DOHH2 (cell line): Measurements from ENCODE around the gene SMURF1.

Experiments used
- CTCF ChIP-seq: fragments of 200-600 bp; sonication (generic); IDR thresholded peaks from one replicate; pipeline ENCODE4 v1.5.1; 2014; ENCODE audit warnings: antibody characterized with exemption, mild to moderate bottlenecking, low read depth, low read length; ENCODE audit not compliant: poor library complexity, severe bottlenecking
- EZH2phosphoT487 ChIP-seq: fragments of 200-600 bp; sonication (generic); IDR thresholded peaks from 2 replicates; pipeline ENCODE4 v1.6.1; 2017; ENCODE audit warnings: borderline replicate concordance, mild to moderate bottlenecking, antibody characterized with exemption, low read length, moderate library complexity, mixed read lengths

- TF ChIP-seq CTCF (no peak), EZH2phosphoT487 (no peak)
These were observed 38.2 kb downstream of the SMURF1 start for GRCh38 chr7:99105756-99106155.
